Colonic mucosa (tissue), 4 donors: ENCODE data around the gene SSB. TPM values are rescaled to one million over a fixed set of nuclear protein-coding genes. Genes with fewer than 3 reads are reported as not detected.

Source experiments
- DNase-seq: peaks from one replicate; pipeline ENCODE4 v3.0.0-alpha.2; 2020
- H3K27ac ChIP-seq: fragments of 200-600 bp; one replicate; pipeline ENCODE4 v1.8.0; 2021
- H3K27me3 ChIP-seq: fragments of 200-600 bp; one replicate; pipeline ENCODE4 v1.8.0; 2021
- H3K36me3 ChIP-seq: fragments of 200-600 bp; one replicate; pipeline ENCODE4 v1.8.0; 2021
- H3K4me1 ChIP-seq: fragments of 200-600 bp; one replicate; pipeline ENCODE4 v1.8.0; 2021; ENCODE audit warnings: mild to moderate bottlenecking
- H3K4me3 ChIP-seq: fragments of 200-600 bp; one replicate; pipeline ENCODE4 v1.8.0; 2021
- H3K9ac ChIP-seq, 2 donors: one replicate each; pipeline ENCODE4 v1.7.0; 2013; ENCODE audit warnings: control low read depth in 2 of 2, low read depth in 2 of 2, low read length in 2 of 2
- H3K9me3 ChIP-seq: fragments of 200-600 bp; one replicate; pipeline ENCODE4 v1.8.0; 2021
- intact Hi-C: fragments of 100-400 bp; cut with DNase I; formaldehyde crosslinking; loops from one replicate; pipeline ENCODE4 v1.14.1; 2022
- total RNA-seq, 2 donors: library from RNA; stranded (reverse); fragmentation: NEBNext Ultra II Directional in 1 of 2; extraction: Animal tissue kit (Norgen Biotek cat#: 25700) in 1 of 2; gene quantifications; one replicate each; pipeline ENCODE4 v1.2.1, GENCODE V29; 2021
- TF ChIP-seq, protein P1 (sequence below): fragments of 200-600 bp; IDR thresholded peaks from one replicate; pipeline ENCODE4 v1.8.0; 2022; ENCODE audit warnings: antibody characterized with exemption, mild to moderate bottlenecking
- donor health status: healthy.
- donor health status: DM: no; HTN: no; CAD: no.
- donor health status: DM: no; HTN: no; CAD: no.

The SSB gene
- total RNA-seq, 2 donors from 2014 or later, result 49.5 to 83.4 TPM

DNA sequence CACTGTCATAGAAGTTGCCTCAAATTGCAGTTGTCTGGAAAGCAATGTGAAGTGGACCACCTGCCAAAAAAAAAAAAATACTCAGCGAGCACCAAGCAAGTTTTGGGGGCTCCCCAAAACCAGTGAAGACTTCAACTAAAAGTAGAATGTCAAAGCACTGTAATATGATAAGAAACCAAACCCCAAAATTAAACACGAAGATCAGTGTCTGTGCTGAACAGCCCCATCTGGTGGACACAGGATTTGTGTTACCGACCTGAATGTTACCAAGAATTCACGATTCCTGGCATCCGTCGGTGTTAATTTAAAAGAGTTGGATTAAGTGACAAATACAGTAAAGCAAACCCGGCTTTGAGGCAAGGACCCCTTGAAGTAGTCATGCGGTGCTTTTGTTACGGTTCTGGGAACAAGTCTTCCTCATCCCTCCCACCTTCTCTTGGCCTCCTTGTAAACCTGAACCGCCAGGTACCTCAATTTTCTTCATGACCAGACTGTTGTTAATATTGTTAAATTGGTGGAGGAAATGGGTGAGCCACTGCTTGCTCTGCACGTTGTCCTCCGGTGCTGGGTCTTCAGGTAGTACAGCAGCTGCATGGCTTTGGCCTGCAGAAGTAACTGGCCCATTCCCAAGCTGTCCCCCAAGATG, 31.3 kb upstream of the SSB start:
- TF ChIP-seq, protein P1, sequence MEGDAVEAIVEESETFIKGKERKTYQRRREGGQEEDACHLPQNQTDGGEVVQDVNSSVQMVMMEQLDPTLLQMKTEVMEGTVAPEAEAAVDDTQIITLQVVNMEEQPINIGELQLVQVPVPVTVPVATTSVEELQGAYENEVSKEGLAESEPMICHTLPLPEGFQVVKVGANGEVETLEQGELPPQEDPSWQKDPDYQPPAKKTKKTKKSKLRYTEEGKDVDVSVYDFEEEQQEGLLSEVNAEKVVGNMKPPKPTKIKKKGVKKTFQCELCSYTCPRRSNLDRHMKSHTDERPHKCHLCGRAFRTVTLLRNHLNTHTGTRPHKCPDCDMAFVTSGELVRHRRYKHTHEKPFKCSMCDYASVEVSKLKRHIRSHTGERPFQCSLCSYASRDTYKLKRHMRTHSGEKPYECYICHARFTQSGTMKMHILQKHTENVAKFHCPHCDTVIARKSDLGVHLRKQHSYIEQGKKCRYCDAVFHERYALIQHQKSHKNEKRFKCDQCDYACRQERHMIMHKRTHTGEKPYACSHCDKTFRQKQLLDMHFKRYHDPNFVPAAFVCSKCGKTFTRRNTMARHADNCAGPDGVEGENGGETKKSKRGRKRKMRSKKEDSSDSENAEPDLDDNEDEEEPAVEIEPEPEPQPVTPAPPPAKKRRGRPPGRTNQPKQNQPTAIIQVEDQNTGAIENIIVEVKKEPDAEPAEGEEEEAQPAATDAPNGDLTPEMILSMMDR, result peak; percentile 65
- H3K9me3 ChIP-seq, result no peaks in the 10 kb centered on the region
- H3K27me3 ChIP-seq, result peaks cover 13% of the 10 kb centered on the region
- intact Hi-C loops, result no loop called here
- no peak overlapping the region for H3K27ac ChIP-seq
- no peaks in the 10 kb centered on the region for H3K36me3 ChIP-seq
- DNase-seq, result peak; percentile 77
- peaks cover 6% of the 10 kb centered on the region for H3K4me1 ChIP-seq
- no peak overlapping the region for H3K4me3 ChIP-seq
- H3K9ac ChIP-seq, result no peak overlapping the region

DNA sequence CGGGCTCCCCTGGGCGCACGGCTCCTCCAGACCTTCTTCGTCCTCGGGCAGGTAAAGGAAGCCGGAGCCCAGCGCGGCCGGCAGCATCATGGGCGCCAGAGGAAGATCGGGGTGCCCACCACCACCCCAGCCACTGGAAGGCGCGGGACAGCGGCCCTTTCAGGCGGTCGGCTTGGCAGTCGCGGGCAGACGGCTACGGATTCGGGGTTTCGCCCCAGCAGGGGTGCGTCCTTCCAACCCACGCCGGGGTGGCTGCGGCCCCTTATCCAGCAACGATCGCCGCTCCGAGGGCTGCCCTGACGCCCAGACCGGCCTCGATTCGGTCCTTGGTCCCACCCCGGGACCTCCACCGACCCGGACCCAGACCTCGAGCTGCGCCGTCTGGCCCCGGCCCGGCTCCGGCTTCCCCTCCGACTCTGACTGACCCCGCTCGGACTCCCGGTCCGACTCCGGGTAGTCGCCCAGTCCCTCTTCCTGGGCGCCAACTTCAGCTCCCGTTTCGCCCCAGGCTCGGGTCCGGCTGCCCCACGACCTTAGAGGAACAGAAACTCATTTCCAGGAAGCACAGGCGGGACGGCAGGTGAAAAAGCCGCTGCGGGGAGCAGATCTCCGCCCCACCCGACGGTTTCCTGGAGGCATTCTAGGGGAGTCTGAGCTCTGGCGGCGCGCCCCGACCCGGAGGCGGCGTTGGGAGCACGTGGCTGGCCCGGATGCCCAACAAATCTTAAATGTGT, 30.2 kb upstream of the SSB start:
- Histone ChIP-seq H3K27me3 (peaks cover 13% of the 10 kb centered on the region), H3K4me3 (peak overlapping the region; percentile 42), H3K27ac (no peak overlapping the region), H3K4me1 (peaks cover 6% of the 10 kb centered on the region), H3K9ac (peak overlapping the region in 1 of 2 donors; percentile 24), H3K36me3 (no peaks in the 10 kb centered on the region), H3K9me3 (no peaks in the 10 kb centered on the region)
- TF ChIP-seq, protein P1, result no peak
- intact Hi-C loops, result no loop called here
- DNase-seq, result peak; percentile 31

DNA sequence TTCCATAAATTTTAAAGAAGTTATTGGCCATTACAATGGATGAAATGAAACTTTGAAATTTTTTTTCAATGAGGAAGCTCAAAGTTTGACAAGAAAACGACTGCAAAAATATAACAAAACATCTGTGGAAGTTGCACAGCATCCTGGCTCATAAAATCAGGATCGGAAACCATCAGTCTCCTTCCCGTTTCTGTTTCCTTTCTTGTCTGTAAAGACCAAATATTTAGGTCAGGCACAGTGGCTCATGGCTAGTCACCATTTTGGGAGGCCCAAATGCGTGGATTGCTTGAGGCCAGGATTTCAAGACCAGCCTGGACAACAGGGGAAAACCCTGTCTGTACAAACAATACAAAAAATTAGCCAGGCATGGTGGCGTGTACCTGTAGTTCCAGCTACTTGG, 27.6 kb upstream of the SSB start:
- Histone ChIP-seq H3K27ac (no peak overlapping the region), H3K4me3 (no peak overlapping the region), H3K9ac (no peak overlapping the region), H3K36me3 (no peaks in the 10 kb centered on the region), H3K4me1 (peaks cover 6% of the 10 kb centered on the region), H3K27me3 (peaks cover 13% of the 10 kb centered on the region), H3K9me3 (no peaks in the 10 kb centered on the region)
- TF ChIP-seq, protein P1, result no peak
- intact Hi-C loops, result no loop called here
- DNase-seq, result no peak

DNA sequence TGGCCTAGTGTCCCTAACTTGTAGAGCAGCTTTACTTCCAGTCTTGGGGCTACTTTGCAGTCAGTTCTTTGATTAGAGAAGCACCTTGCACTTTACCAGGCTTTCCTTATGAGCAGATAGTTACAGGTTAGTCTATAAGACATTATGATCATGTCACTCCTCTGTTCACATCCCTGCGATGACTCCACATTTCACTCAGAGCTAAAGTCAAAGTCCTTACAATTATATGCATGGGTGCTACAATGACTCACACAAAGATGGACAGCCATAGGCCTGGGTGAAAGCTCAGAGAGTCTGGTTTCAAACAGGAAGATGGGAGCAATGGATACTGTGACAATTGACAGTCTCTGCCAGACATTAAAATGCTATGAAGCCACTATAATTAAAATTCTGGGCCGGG, 27.1 kb upstream of the SSB start:
- H3K36me3 ChIP-seq, result no peaks in the 10 kb centered on the region
- intact Hi-C loops, result no loop called here
- H3K9me3 ChIP-seq, result no peaks in the 10 kb centered on the region
- no peak for DNase-seq
- peaks cover 6% of the 10 kb centered on the region for H3K4me1 ChIP-seq
- no peak overlapping the region for H3K9ac ChIP-seq
- no peak overlapping the region for H3K4me3 ChIP-seq
- TF ChIP-seq, protein P1, result no peak
- H3K27ac ChIP-seq, result no peak overlapping the region
- H3K27me3 ChIP-seq, result peaks cover 13% of the 10 kb centered on the region

DNA sequence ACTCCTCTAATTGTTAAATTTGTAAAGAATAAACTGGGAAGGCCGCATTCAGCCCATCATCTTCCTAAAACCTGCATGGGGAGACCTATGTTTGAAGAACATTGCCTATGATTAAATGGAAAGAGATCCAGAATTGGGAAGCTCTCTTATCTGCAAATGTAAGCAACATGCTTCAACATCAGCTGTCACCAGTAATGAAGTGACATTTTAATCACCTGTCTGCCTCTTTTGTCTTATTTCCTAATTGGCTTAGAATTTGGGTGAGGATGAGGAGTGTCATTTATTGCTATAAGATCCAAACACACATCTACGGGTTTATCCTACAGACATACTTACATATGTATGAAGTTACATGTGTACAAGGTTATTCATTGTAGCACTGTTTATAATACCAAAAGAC, 26.0 kb upstream of the SSB start:
- H3K9me3 ChIP-seq, result no peaks in the 10 kb centered on the region
- H3K4me3 ChIP-seq, result no peak overlapping the region
- intact Hi-C loops, result no loop called here
- peaks cover 13% of the 10 kb centered on the region for H3K27me3 ChIP-seq
- H3K4me1 ChIP-seq, result peaks cover 6% of the 10 kb centered on the region
- H3K9ac ChIP-seq, result no peak overlapping the region
- TF ChIP-seq, protein P1, result no peak
- H3K36me3 ChIP-seq, result no peaks in the 10 kb centered on the region
- H3K27ac ChIP-seq, result no peak overlapping the region
- no peak for DNase-seq
